NAMALWA (cell line): ENCODE data around the gene USP33.
A peak's percentile ranks its signal among the peaks of the same experiment; 100 is the strongest.
"Not testable (repeated sequence)": the region's sequence is repeated elsewhere in the genome, so short reads cannot be mapped to it uniquely, and the experiment has no call there.

Source experiments
- DNase-seq: peaks from one replicate; pipeline ENCODE4 v3.0.0-alpha.2; 2015; ENCODE audit warnings: low spot score

USP33 gene

DNA sequence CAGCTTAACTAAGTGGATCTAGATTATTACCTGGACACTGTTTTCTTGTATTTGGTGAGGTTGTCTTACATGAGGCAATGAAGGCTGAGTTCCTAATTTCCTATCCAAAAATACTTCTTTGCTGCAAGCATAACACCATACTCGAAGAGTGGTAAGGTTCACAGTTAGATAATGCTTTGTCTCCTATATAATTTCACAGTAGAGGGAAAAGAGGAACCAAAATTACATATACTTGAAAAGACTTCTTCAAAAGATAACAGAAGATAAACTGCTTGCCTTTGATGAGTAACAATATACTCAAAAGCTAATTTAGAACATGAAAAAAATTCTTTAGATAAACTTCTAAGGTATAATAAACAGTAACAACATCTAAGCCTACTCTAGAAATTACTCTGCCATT is 20.4 kb downstream of the USP33 start:
- no peak for DNase-seq

DNA sequence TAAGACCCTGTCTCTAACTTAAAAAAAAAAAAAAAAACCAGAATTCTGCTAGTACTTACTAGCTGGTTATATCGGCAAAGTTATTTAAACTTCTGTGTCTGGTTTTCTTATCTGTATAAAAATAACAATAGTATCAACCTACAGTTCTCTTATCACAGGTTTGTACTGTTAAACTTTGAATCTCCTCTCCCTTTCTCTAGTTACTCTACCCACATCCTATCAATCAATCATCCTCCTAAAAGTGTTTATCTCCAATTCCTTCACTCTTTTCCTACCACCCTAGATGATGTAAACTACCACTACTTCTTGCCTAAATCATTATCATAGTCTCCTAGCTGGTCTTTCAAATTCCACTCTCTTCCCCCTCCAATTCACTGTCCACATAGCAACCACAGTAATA is 27.6 kb downstream of the USP33 start:
- DNase-seq, result no peak

DNA sequence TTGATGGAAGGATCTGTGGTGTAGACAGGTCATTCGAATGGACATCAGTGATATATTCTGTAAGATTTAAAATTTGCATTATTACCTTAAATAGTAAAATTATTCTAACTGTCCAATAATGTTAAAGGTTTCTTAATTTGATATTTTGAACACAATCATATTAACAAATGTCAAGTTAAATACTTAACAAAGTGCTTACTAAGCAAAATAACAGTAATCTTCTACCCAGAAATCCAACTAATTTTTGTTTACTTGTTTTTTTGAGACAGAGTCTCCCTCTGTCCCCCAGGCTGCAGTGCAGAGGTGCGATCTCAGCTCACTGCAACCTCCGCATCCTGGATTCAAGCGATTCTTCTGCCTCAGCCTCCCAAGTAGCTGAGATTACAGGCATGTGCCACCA is 33.9 kb downstream of the USP33 start:
- no peak for DNase-seq

DNA sequence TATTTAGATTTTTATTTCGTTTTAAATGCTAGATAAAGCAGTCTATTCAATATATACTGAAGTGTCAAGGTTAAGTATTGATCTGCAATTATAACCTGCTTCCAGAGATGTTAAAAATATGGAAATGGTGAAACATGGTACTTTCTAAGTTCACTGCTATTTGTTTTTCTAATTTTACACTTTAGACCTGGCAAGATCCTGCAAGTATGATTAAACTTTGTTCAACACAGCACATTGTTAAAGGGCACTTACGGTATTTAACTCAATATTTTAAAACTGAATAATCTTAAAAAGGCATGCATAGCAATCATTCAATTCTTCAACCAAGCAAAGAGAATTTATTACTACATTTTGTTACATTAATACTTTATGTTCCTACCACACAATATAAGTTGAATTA is 41.5 kb downstream of the USP33 start:
- no peak for DNase-seq

DNA sequence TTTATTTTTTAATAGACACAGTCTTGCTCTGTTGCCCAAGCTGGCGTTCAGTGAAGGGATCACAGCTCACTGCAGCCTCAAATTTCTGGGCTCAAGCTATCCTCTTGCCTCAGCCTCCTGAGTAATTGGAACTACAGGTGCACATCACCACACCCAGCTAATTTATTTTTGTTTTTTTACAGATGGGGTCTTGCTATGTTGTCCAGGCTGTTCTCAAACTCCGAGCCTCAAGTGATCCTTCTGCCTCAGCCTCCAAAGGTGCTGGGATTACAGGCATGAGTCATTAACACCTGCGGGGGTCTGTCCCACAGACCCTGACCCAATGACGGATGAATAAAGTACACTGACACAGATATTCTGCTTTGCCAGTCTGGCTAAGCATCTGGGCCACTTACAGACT is 43.6 kb downstream of the USP33 start:
- DNase-seq, result no peak

DNA sequence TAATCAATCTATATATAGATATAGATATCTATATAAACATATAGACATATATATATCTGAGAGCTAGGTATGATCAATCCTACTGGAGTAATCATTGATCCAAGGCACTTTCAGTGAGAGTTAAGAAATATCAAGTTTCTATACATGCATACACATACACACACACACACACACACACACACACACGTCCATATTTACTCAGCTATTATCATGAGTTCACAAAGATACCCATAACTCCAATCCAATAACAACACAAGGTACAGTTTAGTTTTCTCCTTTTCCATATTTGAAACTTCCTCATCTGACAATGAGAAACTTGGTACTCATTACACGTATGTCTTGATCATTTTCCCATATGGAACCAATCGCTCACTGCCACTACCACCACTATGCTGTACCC is 49.9 kb downstream of the USP33 start:
- DNase-seq, result no peak

DNA sequence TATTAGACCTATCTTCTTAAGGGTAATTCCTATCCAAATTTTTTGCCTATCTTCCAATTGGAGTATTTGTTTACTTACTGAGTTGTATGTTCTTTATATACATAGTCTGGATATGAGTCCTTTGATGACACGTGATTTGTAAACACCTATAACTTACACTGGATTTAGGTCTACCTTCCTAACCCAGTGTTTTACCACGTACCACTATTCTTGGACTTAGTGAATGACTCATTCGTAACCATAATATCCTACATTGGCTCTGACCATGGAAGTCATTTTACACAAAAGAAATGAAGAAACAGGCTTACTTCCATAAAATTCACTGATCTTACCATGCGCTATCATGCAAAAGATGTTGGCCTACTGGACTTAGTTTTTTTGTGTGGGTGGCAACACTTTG is 53.3 kb downstream of the USP33 start:
- no peak for DNase-seq

DNA sequence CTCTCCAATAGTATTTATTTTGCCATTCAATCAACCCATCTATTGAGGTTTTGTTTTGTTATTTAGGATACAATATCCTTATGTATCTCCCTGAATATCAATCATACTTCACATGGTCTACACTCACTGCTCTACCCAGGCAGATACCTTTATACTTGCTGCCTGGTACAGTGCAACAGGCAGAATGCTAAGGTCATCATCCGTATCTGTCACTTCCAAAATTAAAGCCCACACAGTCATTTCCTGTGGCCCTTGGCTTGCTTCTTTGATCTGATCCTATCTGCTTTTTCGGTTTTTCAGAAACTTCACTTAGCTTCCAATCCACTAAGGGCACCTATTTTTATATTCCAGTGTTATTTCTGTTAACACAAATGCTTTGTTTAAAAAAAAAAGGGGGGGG is 54.9 kb downstream of the USP33 start:
- no peak for DNase-seq

DNA sequence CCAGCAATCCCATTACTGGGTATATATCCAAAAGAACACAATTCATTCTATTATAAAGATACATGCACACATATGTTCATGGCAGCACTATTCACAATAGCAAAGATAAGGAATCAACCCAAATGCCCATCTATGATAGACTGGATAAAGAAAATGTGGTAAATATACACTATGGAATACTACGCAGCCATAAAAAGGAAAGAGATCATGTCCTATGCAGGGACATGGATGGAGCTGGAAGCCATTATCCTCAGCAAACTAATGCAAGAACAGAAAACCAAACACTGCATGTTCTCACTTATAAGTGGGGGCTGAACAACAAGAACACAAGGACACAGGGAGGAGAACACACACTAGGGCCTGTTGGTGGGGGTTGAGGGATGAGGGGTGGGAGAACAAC is 60.0 kb downstream of the USP33 start:
- DNase-seq, result not testable (repeated sequence)

DNA sequence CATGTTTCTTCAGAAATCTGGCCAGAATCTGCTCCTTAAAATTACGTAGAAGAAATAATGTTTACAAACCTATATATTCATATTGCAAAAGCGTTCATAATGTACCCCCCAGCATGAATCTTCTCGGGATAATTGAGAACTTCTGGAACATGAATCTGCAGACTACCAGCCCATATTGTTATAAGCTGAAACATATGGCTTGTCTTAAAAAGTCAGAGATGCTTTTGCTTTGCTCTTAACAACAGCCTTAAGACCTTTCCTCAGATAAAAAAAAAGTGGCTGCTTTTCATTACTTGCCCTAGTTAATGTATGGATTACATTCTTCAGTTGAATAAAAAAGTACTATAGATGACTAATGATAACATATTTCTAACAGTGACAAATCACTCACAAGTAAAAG is 62.2 kb downstream of the USP33 start:
- no peak for DNase-seq

DNA sequence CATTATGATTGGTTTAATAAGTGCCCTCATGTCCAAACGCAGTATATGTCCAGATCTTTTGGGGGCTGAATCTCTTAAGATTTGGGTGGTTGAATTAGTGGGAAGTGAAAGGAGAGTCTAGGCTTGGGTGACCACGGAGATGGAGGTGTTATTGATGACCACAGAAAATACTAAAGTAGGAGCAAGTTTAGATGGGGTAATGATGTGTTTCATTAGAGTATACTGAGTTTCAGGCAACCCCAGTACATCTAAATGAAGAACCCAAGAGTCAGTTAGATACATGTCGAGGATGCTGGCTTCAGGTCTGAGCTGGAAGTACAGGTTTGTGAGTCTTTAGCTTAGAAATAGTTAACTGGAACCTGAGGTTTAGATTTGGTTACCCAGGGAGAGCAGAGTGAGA is 70.7 kb downstream of the USP33 start:
- DNase-seq, result no peak

DNA sequence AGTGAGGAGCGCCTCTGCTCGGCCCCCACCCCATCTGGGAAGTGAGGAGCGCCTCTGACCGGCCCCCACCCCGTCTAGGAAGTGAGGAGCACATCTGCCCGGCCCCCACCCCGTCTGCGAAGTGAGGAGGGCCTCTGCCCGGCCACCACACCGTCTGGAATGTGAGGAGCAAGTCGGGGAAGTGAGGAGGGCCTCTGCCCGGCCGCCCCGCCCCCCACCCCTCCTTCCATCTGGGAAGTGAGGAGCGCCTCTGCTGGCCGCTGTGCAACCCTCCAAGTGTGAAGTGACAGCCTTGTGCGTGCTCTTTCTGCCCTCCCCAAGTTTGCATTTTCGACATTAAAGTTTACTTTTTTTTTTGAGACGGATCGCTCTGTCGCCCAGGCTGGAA is 72.1 kb downstream of the USP33 start:
- DNase-seq, result no peak

DNA sequence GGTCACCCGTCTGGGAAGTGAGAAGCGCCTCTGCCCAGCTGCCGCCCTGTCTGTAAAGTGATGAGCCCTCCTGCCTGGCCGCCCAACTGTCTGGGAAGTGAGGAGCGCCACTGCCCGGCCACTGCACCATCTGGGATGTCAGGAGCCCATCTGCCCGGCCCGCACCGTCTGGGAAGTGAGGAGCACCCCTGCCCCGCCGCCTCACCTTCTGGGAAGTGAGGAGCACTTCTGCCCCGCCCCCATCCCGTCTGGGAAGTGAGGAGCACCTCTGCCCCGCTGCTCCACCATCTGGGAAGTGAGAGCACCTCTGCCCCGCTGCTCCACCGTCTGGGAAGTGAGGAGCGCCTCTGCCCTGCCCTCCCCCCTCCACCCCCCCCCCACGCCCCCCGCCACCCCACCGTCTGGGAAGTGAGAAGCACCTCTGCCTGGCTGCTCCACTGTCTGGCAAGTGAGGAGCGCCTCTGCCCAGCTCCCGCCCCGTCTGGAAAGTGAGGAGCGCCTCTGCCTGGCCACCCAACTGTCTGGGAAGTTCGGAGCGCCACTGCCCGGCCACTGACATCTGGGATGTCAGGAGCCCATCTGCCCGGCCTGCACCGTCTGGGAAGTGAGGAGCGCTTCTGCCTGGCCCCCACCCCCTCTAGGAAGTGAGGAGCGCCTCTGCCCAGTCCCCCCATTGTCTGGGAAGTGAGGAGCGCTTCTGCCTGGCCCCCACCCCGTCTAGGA is 72.7 kb downstream of the USP33 start:
- no peak for DNase-seq

DNA sequence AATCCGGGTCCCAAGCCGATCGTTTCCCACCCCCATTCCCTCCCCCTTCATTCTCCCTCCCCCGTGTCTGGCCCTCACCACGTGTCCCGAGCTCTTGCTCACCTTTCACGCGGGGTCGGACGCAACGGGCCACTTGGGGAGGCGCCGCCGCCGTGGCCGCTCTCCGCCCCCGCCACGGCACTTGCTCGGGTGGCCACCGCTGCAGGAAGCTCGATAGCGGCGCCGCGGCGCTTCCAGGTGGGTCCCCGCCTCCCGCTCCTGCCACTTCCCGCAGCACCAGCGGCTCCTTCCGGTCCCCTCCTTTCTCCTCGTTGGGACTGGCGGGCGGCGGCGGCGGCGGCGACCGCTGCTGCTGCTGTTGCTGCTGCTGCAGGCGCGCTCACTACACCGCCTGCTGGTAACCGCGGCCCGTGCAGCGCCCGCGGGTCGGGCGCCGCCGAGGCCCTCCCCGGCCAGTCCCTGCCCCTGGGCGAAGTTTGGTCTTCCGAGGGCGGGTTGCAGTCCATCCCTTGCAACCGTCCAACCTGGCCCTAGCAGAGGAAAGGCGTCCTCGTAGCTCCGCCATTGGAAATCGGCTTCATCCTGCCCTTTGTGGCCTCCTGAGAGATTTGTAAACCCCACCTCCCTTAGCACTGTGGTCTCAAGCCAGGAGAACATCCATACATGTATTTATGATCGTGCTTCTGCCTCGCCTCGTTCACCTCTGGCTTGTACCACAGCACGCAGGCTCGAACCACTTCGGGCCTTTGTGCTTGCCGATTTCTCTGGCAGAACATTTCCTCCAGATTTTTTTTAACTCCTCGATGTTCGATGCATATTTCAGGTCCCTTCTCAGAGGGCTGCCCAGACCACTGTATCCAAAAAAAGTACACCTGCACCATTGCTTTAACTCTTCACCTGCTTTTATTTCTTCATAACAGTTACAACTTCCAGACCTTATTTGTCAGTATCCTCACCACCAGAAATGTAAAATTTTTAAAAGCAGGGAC is 76.2 kb downstream of the USP33 start:
- DNase-seq, result peak; percentile 93

DNA sequence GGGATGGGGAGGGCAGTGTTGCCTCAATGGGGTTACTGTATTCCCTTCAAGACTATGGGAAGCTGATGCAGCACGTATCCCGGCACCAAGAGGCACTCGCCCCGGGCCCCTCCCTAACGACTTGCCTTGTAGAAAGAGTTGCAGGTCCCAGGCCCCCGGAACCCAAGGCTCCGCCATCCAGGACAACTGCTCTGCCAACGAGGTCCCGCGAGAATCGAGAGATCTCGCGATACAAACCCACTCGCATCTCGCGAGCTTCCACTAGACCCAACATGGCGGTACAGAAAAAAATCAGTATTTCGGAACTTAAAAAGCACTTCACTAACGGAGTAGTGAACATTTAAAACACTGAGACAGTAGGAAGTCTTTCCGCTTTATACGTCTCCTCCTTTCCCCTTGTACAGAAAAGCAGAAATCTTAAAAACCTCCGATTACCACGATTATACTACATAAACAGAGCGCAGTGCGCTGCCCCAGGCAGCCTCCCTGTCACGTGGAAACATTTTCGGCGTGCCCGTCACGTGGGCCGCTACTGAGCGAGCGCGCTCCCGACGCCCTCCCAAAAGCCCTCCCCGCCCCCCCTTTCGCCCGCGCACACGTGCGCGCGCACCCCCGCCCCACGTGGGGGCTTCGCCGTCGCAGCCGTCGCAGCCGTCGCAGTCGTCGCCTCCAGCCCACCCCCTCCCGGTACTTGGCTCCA is 77.0 kb downstream of the USP33 start, which contains the start of gene ZZZ3:
Gene ZZZ3, minus strand, starts transcription at position 199 of the 700 bp plus-strand sequence. CDS start 49,304 bp downstream, outside the sequence.
- peak; percentile 98 for DNase-seq

DNA sequence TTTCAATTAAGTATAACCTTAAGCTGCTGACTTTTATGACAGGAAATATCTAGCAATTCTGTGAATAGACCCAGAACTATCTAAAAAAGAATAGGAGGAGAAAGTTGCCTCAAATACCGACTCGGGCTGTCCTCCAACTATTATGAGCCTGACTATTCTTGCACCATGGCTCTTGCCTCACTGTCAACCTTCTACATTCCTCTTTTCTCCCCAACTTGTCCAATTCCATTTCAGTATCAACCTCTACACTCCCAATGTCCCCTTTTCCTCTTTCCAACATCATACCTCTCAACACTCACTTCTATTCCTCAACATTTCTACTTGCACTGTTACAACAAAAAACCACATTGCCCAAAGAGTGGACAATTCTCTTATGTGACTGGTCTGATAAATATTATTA is 79.5 kb downstream of the USP33 start:
- no peak for DNase-seq

DNA sequence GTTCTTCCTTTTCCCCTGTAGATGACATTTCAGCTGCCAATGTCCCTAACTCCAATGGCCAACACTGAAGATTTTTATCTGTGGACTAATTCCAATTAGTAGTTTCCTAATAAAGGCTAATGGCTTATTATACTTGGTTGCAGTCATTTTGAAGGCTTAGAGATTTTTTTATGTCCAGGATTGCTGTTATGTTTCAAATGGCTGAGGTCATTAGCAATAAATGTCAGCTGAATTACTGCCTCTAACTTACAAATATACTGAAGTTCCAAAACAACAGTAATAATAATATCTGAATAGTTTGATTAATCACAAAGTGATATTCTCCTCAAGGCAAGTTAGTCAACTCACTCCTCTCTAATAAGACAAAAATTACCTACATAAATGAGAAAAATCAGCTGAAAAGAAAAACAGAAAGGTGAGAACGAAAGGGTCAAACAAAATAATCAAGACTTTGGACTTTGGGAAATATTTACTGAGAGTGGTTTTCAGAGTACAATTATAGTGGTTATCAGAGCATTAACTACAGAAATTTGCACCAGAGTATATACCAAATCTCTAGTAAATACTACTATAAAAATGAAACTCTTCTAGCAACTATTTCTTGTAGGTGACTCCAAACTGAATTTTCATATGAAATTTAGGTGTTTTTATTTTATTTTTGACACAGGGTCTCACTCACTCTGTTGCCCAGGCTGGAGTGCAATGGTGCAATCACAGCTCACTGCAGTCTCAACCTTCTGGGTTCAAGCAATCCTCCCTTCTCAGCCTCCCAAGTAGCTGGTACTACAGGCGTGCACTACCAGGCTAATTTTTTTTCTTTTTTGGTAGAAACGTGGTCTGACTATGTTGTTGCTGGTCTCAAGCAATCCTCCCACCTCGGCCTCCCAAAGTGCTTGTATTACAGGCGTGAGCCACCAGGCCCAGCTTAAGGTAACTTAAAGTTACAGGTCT is 80.7 kb downstream of the USP33 start:
- DNase-seq, result no peak

DNA sequence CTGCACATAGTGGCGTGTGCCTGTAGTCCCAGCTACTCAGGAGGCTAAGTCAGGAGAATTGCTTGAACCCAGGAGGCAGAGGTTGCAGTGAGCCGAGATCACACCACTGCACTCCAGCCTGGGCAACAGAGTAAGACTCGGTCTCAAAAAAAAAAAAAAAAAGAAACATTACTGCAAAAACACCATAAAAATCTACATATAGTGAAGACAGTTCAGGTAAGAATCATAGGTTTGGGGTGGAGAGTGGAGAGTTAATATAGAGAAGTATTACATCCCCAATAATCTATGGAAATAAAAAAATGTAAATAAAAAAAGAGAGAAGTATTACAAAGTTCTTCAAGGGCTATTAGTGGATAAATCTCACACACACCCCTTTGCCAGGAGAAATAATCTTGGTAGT is 84.8 kb downstream of the USP33 start:
- DNase-seq, result not testable (repeated sequence)

DNA sequence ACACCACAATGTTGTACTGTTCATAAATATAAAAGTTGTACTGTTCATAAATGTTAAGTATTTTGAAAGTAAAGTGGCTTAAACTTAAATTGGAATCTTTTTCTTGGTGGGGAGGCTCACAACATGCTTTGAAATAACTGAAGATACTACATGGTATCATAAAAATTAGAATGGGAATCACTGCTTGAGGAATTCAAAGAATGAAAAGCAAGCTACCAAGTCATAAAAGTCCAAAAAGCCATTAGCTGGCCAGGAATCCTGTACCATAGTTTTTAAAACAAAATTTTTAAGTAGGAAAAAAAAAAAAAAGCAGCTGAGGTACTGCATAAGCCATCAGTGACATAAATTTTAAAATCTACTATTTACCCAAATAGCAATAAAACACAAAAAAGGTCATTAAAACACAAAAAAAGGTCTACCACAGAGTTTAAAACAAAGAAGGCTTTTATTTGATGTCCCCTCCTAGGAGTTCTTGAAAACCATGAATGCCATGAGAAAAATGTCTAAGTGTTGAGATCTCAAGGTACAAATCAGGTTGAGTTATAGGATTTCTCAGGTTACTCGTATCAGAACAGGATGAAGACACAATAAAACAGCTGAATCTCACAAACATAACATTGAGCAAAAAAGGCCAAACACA is 85.8 kb downstream of the USP33 start:
- DNase-seq, result no peak

DNA sequence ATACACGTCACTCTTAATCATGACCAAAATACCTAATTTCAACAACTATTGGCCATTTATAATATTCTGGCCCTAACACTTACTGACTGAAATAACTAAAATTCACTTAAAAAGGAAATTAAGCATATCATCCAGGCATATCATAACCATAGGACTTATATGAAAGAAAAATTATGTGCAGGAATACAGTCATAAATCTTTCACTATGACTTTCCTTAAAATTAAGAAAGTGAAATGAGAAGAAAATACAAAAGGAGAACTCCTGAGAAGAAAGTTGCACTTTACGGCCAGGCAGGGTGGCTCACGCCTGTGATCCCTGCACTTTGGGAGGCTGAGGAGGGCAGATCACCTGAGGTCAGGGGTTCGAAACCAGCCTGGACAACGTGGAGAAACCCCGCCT is 86.6 kb downstream of the USP33 start:
- DNase-seq, result no peak

DNA sequence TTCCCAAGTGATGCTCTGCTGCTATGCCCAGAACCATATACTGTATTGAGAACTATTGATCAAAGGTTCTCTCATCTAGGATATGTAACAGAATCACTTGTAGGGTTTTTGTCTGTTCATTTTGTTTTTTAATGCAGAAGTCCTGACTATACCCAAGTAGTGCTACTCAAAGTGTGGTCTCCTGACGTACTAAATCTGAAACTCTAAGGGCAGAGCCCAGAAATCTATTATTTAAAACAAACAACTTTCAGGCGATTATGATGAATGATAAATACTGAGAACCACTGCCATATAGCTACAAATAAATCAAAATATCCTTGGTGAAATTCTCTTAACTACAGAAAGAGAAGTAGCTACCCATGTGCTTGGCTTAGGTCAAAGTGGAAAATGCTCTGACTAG is 87.3 kb downstream of the USP33 start:
- DNase-seq, result no peak
